Astrocyte (in vitro differentiated cells and primary cell): ENCODE data around the gene PPT2. TPM values are rescaled to one million over a fixed set of nuclear protein-coding genes. Genes with fewer than 3 reads are reported as not detected.

Experiments
- DNase-seq: peaks from one replicate; pipeline ENCODE4 v3.0.0-alpha.2; 2010; ENCODE audit warnings: low read depth
- FAIRE-seq: peaks from 2 replicates; lab custom pipeline; 2011; peaks lifted over from hg19 to GRCh38; lab: Jason Lieb, UNC
- H2AFZ ChIP-seq: 2 replicates; pipeline ENCODE4 v1.6.0; 2012; ENCODE audit warnings: low read depth, low read length, inconsistent platforms
- H3K27ac ChIP-seq: 2 replicates; pipeline ENCODE4 v1.5.1; 2011; ENCODE audit warnings: low read depth, low read length, inconsistent platforms
- H3K27me3 ChIP-seq: 2 replicates; pipeline ENCODE4 v1.6.0; 2011; ENCODE audit warnings: low read length, inconsistent platforms; ENCODE audit not compliant: insufficient read depth
- H3K36me3 ChIP-seq: 2 replicates; pipeline ENCODE4 v1.5.1; 2011; ENCODE audit warnings: low read length, inconsistent platforms; ENCODE audit not compliant: insufficient read depth
- H3K4me1 ChIP-seq: 2 replicates; pipeline ENCODE4 v1.5.1; 2011; ENCODE audit warnings: low read length, inconsistent platforms; ENCODE audit not compliant: insufficient read depth
- H3K4me2 ChIP-seq: 2 replicates; pipeline ENCODE4 v1.6.0; 2012; ENCODE audit warnings: low read length, inconsistent platforms
- H3K4me3 ChIP-seq: 2 replicates; pipeline ENCODE4 v1.5.1; 2011; ENCODE audit warnings: low read depth, mild to moderate bottlenecking, low read length, inconsistent platforms; ENCODE audit not compliant: insufficient read depth
- H3K79me2 ChIP-seq: 2 replicates; pipeline ENCODE4 v1.6.0; 2012; ENCODE audit warnings: mild to moderate bottlenecking, low read length, inconsistent platforms; ENCODE audit not compliant: insufficient read depth
- H3K9ac ChIP-seq: 2 replicates; pipeline ENCODE4 v1.6.0; 2012; ENCODE audit warnings: mild to moderate bottlenecking, low read length, inconsistent platforms
- H3K9me3 ChIP-seq: 2 replicates; pipeline ENCODE4 v1.5.1; 2012; ENCODE audit warnings: low read depth, mild to moderate bottlenecking, low read length, inconsistent platforms; ENCODE audit not compliant: insufficient read depth
- H4K20me1 ChIP-seq: 2 replicates; pipeline ENCODE4 v1.6.0; 2012; ENCODE audit warnings: low read length, inconsistent platforms; ENCODE audit not compliant: insufficient read depth
- H3K27ac Mint-ChIP-seq: one replicate; pipeline ENCODE4 v1.8.0; 2021; ENCODE audit warnings: mild to moderate bottlenecking, mixed read lengths; ENCODE audit not compliant: unreplicated experiment
- H3K27me3 Mint-ChIP-seq: one replicate; pipeline ENCODE4 v1.8.0; 2021; ENCODE audit warnings: low read depth, mixed read lengths; ENCODE audit not compliant: unreplicated experiment
- H3K36me3 Mint-ChIP-seq: one replicate; pipeline ENCODE4 v1.8.0; 2021; ENCODE audit warnings: low read depth, mixed read lengths; ENCODE audit not compliant: unreplicated experiment
- H3K4me1 Mint-ChIP-seq: one replicate; pipeline ENCODE4 v1.8.0; 2021; ENCODE audit warnings: low read depth, mixed read lengths; ENCODE audit not compliant: unreplicated experiment
- H3K4me3 Mint-ChIP-seq: one replicate; pipeline ENCODE4 v1.8.0; 2021; ENCODE audit warnings: mild to moderate bottlenecking, moderate library complexity, mixed read lengths; ENCODE audit not compliant: unreplicated experiment
- H3K9me3 Mint-ChIP-seq: one replicate; pipeline ENCODE4 v1.8.0; 2021; ENCODE audit warnings: mild to moderate bottlenecking, mixed read lengths; ENCODE audit not compliant: unreplicated experiment
- CTCF ChIP-seq: IDR thresholded peaks from 2 replicates; pipeline ENCODE4 v1.5.1; 2011; ENCODE audit warnings: low read depth, mild to moderate bottlenecking, inconsistent platforms, low read length, moderate library complexity; ENCODE audit not compliant: insufficient read depth
- EZH2 ChIP-seq: IDR thresholded peaks from 2 replicates; pipeline ENCODE4 v1.6.1; 2012; ENCODE audit warnings: mild to moderate bottlenecking, low read length, inconsistent platforms; ENCODE audit not compliant: insufficient read depth
- total RNA-seq: library from RNA; stranded (reverse); gene quantifications from 2 replicates; pipeline ENCODE4 v1.2.1, GENCODE V29; 2021

Gene PPT2
- total RNA-seq, 1 donor from 2014 or later = 33.0 TPM

GRCh38 chr6:32111424-32112066 lies 42.4 kb upstream of the PPT2 start:
- H3K4me3 Mint-ChIP-seq = no peak overlapping the region
- no peak overlapping the region for H3K27ac ChIP-seq
- H3K79me2 ChIP-seq = no peaks in the 10 kb centered on the region
- FAIRE-seq (no peak), DNase-seq (no peak)
- no peaks in the 10 kb centered on the region for H3K9me3 ChIP-seq
- no peak overlapping the region for H2AFZ ChIP-seq
- no peak overlapping the region for H3K27ac Mint-ChIP-seq
- H3K27me3 Mint-ChIP-seq = peaks cover 46% of the 10 kb centered on the region
- H4K20me1 ChIP-seq = peaks cover 14% of the 10 kb centered on the region
- no peak overlapping the region for H3K9ac ChIP-seq
- H3K4me3 ChIP-seq = no peak overlapping the region
- peaks cover 14% of the 10 kb centered on the region for H3K36me3 Mint-ChIP-seq
- no peak overlapping the region for H3K4me2 ChIP-seq
- H3K36me3 ChIP-seq = peaks cover 1% of the 10 kb centered on the region
- peaks cover 9% of the 10 kb centered on the region for H3K27me3 ChIP-seq
- no peaks in the 10 kb centered on the region for H3K9me3 Mint-ChIP-seq
- peaks cover 18% of the 10 kb centered on the region for H3K4me1 ChIP-seq
- TF ChIP-seq EZH2 (no peak), CTCF (no peak)
- H3K4me1 Mint-ChIP-seq = peaks cover 22% of the 10 kb centered on the region

GRCh38 chr6:32112431-32112980 lies 41.4 kb upstream of the PPT2 start:
- Histone ChIP-seq H3K9me3 (no peaks in the 10 kb centered on the region), H2AFZ (no peak overlapping the region), H3K27ac (no peak overlapping the region), H3K4me1 (peaks cover 18% of the 10 kb centered on the region), H3K79me2 (no peaks in the 10 kb centered on the region), H3K36me3 (peaks cover 9% of the 10 kb centered on the region), H4K20me1 (peaks cover 14% of the 10 kb centered on the region), H3K4me2 (no peak overlapping the region), H3K4me3 (no peak overlapping the region), H3K27me3 (peaks cover 9% of the 10 kb centered on the region), H3K9ac (no peak overlapping the region)
- DNase-seq = no peak
- no peak overlapping the region for H3K4me3 Mint-ChIP-seq
- H3K4me1 Mint-ChIP-seq = peaks cover 21% of the 10 kb centered on the region
- H3K27ac Mint-ChIP-seq = no peak overlapping the region
- TF ChIP-seq EZH2 = no peak
- no peak for TF ChIP-seq CTCF
- peaks cover 17% of the 10 kb centered on the region for H3K36me3 Mint-ChIP-seq
- H3K9me3 Mint-ChIP-seq = no peaks in the 10 kb centered on the region
- no peak for FAIRE-seq
- H3K27me3 Mint-ChIP-seq = peaks cover 37% of the 10 kb centered on the region
